HG03469 (cell line): ENCODE measurements around the gene MAPK1.
A peak's percentile ranks its signal among the peaks of the same experiment; 100 is the strongest.
"Not testable (repeated sequence)": the region's sequence is repeated elsewhere in the genome, so short reads cannot be mapped to it uniquely, and the experiment has no call there.

Experiments used
- ATAC-seq: cut with Tn5 transposase; IDR thresholded peaks from one replicate; pipeline ENCODE4 v1.9.1; 2021; ENCODE audit warnings: mild to moderate bottlenecking, moderate library complexity, moderate number of reproducible peaks; ENCODE audit not compliant: unreplicated experiment

The MAPK1 gene

GRCh38 chr22:21882754-21883333 lies 15.4 kb upstream of the MAPK1 start:
- not testable (repeated sequence) for ATAC-seq

GRCh38 chr22:21881841-21882753 lies 14.7 kb upstream of the MAPK1 start:
- no peak for ATAC-seq

GRCh38 chr22:21876486-21877176 lies 9.2 kb upstream of the MAPK1 start:
- no peak for ATAC-seq

GRCh38 chr22:21874953-21875352 lies 7.5 kb upstream of the MAPK1 start:
- not testable (repeated sequence) for ATAC-seq

- ATAC-seq, result no peak
Observed at GRCh38 chr22:21873619-21874018, 6.2 kb upstream of the MAPK1 start.

GRCh38 chr22:21872741-21873140 lies 5.3 kb upstream of the MAPK1 start:
- ATAC-seq, result not testable (repeated sequence)

- no peak for ATAC-seq
Observed at GRCh38 chr22:21868651-21869050, 1.2 kb upstream of the MAPK1 start.

GRCh38 chr22:21866833-21867527 lies 465 bp downstream of the MAPK1 start:
- ATAC-seq, result peak; percentile 5

GRCh38 chr22:21865041-21865440 lies 2.4 kb downstream of the MAPK1 start:
- no peak for ATAC-seq

- ATAC-seq, result no peak
Observed at GRCh38 chr22:21862386-21863245, 4.8 kb downstream of the MAPK1 start.

GRCh38 chr22:21861851-21862250 lies 5.6 kb downstream of the MAPK1 start:
- ATAC-seq, result no peak

GRCh38 chr22:21861264-21861848 lies 6.1 kb downstream of the MAPK1 start:
- ATAC-seq, result no peak

- ATAC-seq, result no peak
Observed at GRCh38 chr22:21860491-21861039, 6.9 kb downstream of the MAPK1 start.

- ATAC-seq, result no peak
Observed at GRCh38 chr22:21858025-21858764, 9.2 kb downstream of the MAPK1 start.

GRCh38 chr22:21857481-21857914 lies 9.9 kb downstream of the MAPK1 start:
- no peak for ATAC-seq

- ATAC-seq, result no peak
Observed at GRCh38 chr22:21856868-21857267, 10.6 kb downstream of the MAPK1 start.

- ATAC-seq, result no peak
Observed at GRCh38 chr22:21856197-21856596, 11.2 kb downstream of the MAPK1 start.

- ATAC-seq, result no peak
Observed at GRCh38 chr22:21855676-21856075, 11.8 kb downstream of the MAPK1 start.

- ATAC-seq, result no peak
Observed at GRCh38 chr22:21850660-21851059, 16.8 kb downstream of the MAPK1 start.
